ENCODE measurements around the gene TMEM108. TPM values are rescaled to one million over a fixed set of nuclear protein-coding genes. Genes with fewer than 3 reads are reported as not detected.

TMEM108 gene
- total and polyA plus RNA-seq, 12 donors = 0.40 to 4.0 (median 1.5) TPM

DNA sequence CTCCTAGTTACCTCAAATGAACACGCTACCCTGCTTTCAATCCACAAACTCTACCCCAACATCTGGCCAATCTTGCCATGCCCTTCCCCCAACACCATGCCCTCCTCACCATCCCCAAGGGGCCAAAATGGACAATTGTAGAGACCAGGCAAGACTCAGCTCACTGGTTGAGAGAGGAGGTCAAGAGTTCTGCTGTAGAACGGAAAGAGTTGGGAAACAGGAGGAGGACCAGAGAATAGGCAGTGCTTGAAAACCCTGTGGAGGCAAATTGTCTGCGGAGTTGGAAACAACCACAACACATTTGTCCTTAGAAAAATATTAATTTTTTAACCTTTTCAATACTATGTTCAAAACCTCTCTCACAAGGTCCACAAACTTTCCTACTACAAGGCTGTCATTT lies 232.9 kb downstream of the TMEM108 start:
- WGBS, 2 donors = 83 to 84% methylated on average over 3 of the region's 3 CpGs
- no peak for TF ChIP-seq CTCF (IDR thresholded peaks at IDR 0.05)
- Histone ChIP-seq H3K27ac (no peak overlapping the region), H3K4me1 (peaks cover 0 to 15% (median 4%) of the 10 kb centered on the region in 9 donors), H3K36me3 (no peaks in the 10 kb centered on the region), H3K4me3 (no peak overlapping the region), H3K9me3 (no peaks in the 10 kb centered on the region), H3K27me3 (no peaks in the 10 kb centered on the region)
- DNase-seq (no peak), ATAC-seq (no peak)
- intact Hi-C loops (cut with DNase I) = no loop called here

DNA sequence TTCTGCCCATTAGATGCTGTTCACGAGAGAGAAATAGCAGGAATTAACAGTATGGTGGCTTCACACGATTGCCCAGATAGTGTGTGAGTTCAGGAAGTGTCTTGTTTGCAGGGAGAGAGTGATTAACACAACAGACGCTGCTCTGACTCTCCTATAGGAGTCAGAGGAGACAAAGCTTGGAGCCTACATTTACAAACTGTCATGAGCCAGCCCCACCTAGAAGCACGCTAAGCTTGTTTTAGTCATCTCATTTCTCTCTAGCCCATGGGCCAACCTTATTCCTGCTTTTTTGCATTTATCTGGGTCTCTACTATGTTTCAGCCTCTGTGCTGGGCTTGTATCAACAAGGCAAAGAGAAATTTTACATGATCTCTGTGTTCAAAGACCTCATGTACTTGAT lies 233.3 kb downstream of the TMEM108 start:
- ATAC-seq (no peak), DNase-seq (no peak)
- intact Hi-C loops (cut with DNase I) = no loop called here
- H3K4me3 ChIP-seq = no peak overlapping the region
- H3K36me3 ChIP-seq = no peaks in the 10 kb centered on the region
- TF ChIP-seq CTCF (IDR thresholded peaks at IDR 0.05) = no peak
- H3K9me3 ChIP-seq = no peaks in the 10 kb centered on the region
- H3K27ac ChIP-seq = no peak overlapping the region
- WGBS, 2 donors = 42 to 47% methylated on average over 4 of the region's 4 CpGs
- peaks cover 0 to 15% (median 4%) of the 10 kb centered on the region in 9 donors for H3K4me1 ChIP-seq
- H3K27me3 ChIP-seq = no peaks in the 10 kb centered on the region

GRCh38 chr3:133273346-133273745 lies 235.2 kb downstream of the TMEM108 start:
- H3K27ac ChIP-seq = no peak overlapping the region
- no peaks in the 10 kb centered on the region for H3K27me3 ChIP-seq
- H3K9me3 ChIP-seq = no peaks in the 10 kb centered on the region
- ATAC-seq = no peak
- intact Hi-C loops (cut with DNase I) = no loop called here
- H3K4me1 ChIP-seq = peaks cover 0 to 15% (median 4%) of the 10 kb centered on the region in 9 donors
- no peak for TF ChIP-seq CTCF (IDR thresholded peaks at IDR 0.05)
- H3K36me3 ChIP-seq = no peaks in the 10 kb centered on the region
- 69 to 71% methylated on average over 2 of the region's 2 CpGs for WGBS, 2 donors
- no peak overlapping the region for H3K4me3 ChIP-seq
- no peak for DNase-seq

DNA sequence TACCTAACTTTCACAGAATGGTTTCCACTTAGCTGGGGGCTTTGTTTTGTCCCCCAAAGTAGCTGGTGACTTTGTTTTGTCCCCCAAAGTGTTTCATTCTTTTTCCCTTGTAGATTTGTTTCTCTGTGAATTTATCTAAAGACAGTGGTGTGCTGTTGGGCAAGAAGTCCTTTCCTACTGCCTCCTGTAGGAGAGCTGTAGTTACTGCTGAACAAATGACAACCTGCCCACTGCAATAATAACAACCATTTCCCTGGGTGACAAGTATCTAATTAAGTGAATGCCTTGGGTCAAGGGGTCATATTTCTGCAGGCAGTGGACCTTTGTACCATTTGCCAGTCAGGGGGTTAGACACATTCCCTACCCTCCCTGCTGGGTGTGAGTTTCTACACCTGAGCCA lies 236.3 kb downstream of the TMEM108 start:
- Histone ChIP-seq H3K36me3 (no peaks in the 10 kb centered on the region), H3K4me3 (no peak overlapping the region), H3K4me1 (peaks cover 0 to 6% (median 0%) of the 10 kb centered on the region in 9 donors), H3K9me3 (no peaks in the 10 kb centered on the region), H3K27me3 (no peaks in the 10 kb centered on the region), H3K27ac (no peak overlapping the region)
- no peak for ATAC-seq
- intact Hi-C loops (cut with DNase I) = no loop called here
- no peak for DNase-seq
- TF ChIP-seq CTCF (IDR thresholded peaks at IDR 0.05) = no peak

- 61 to 76% methylated on average over 4 of the region's 4 CpGs for WGBS, 2 donors
- no peak for ATAC-seq
These were observed 238.4 kb downstream of the TMEM108 start for GRCh38 chr3:133276594-133276993.

More at GRCh38 chr3:133276594-133276993, 238.4 kb downstream of the TMEM108 start:
- Histone ChIP-seq H3K4me1 (no peaks in the 10 kb centered on the region), H3K27me3 (no peaks in the 10 kb centered on the region), H3K27ac (no peak overlapping the region), H3K4me3 (no peak overlapping the region), H3K36me3 (no peaks in the 10 kb centered on the region), H3K9me3 (no peaks in the 10 kb centered on the region)
- no peak for TF ChIP-seq CTCF (IDR thresholded peaks at IDR 0.05)
- intact Hi-C loops (cut with DNase I) = no loop called here
- DNase-seq = no peak
